HG02970 (cell line): ENCODE results near the gene BCAS3.

Experiments
- ATAC-seq: cut with Tn5 transposase; IDR thresholded peaks from one replicate; pipeline ENCODE4 v1.9.1; 2021; ENCODE audit warnings: mild to moderate bottlenecking, moderate library complexity, moderate number of reproducible peaks; ENCODE audit not compliant: unreplicated experiment, low FRiP score

The BCAS3 gene

DNA sequence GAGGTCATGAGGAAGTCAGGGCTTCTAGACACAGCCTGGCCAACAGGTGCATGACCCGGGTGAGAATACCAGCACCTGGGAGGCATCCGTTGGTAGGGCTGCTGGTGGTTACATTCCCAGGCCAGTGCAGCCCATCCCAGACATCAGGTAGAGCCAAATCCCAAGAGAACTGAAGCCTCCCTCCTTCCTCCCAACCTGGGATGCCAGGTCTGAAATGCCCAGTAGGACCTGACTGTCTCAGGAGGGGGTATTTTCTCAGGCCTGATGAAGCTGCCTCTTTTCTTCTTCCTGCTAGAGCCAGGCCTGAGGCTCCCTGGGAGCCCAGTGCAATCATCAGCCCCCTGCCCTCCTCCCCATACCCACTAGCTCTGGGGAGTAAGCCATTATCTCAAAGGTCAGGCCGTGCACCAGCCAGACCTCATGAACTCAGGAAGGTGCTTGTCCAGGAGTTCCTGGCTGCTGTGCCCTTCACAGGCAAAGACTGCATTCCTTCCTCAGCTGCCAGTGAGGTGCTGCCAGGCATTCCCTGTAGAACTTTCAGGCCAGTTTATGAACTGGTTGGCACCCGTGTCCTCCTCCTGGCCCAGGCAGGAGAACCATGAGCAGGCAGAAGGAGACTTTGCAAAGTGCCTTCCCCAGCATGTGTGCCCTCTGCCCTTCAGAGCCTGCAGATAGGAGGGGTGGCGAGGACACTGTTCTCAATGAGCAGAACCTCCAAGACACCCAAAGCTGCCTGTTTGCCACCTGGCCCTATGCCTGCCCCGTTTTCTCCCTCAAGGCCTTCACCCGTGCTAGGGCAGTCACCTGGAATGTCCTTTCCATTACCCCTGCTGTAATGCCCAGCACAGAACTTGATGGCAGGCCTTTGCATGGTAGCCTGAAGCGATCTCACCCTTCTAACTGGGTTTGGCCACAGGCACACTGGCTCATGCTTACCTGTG is 729.6 kb downstream of the BCAS3 start:
- ATAC-seq = no peak

DNA sequence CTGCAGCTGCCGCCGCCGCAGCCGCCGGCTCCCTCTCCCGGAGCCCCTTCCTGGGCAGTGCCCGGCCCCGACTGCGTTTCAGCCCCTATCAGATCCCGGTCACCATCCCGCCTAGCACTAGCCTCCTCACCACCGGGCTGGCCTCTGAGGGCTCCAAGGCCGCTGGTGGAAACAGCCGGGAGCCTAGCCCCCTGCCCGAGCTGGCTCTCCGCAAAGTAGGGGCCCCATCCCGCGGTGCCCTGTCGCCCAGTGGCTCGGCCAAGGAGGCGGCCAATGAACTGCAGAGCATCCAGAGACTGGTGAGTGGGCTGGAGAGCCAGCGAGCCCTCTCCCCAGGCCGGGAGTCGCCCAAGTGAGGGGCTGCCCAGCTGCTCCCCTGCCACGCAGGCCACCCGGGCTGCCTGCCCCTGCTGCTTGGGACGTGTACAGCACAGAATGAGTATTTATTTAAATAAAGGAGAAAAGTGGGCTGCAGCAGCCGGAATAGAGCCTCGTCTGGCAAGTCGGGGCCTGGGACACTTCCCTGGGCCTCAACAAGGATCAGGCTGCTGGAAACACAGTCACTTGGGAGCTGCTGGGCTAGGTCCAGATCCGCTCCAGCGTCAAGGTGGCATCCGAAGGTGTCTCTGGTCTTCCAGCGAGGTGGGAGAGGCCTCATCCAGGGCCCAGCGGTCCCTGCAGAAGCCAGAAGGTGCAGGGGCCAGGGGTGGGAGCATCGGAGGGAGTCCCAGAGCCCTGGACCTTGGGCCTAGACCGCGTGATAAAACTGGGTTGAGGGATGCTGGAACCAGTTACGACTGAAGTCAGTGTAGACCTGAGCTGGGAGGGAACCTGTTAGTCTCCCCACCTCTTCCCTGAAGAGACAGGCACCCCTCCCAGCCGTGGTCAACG is 730.7 kb downstream of the BCAS3 start:
- ATAC-seq = no peak

DNA sequence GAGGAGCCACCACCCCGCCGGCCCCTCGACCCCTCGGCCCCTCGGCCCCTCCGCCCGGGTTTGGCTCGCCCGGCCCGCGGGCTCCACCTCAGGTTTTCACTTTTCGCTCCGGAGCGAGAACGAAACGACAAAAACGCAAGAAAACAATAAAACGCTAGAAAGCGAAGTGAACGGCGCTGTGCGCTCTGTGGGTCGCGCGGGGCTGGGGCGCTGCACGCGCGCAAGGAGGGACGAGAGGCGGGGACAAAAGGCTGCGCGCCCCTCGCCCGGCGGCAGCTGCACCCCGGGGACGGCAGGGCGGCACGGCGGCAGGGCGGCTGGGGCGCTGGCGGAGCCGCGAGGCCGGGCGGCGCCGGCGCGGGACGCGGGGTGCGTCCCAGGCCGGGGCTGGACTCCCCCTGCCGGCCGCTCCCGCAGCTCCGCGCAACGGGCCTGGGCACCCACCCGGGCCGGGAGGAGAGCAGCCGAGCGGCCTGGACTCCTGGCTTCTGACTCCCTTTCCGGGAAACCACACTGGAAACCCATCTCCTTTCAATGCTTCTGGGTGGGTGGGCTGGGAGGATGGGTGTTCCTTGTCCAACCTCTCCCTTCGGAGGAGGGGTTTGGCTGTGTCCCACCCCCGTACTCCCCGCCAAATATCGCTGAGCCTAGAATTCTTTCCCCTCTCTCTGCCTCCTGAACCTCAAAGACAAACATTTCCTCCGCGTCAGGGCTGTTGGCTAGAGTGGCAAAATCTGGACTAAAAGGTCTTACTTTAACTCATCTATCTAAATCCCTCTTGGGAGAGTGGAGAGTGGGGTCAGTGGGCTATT is 731.9 kb downstream of the BCAS3 start:
- ATAC-seq = peak; percentile 40

DNA sequence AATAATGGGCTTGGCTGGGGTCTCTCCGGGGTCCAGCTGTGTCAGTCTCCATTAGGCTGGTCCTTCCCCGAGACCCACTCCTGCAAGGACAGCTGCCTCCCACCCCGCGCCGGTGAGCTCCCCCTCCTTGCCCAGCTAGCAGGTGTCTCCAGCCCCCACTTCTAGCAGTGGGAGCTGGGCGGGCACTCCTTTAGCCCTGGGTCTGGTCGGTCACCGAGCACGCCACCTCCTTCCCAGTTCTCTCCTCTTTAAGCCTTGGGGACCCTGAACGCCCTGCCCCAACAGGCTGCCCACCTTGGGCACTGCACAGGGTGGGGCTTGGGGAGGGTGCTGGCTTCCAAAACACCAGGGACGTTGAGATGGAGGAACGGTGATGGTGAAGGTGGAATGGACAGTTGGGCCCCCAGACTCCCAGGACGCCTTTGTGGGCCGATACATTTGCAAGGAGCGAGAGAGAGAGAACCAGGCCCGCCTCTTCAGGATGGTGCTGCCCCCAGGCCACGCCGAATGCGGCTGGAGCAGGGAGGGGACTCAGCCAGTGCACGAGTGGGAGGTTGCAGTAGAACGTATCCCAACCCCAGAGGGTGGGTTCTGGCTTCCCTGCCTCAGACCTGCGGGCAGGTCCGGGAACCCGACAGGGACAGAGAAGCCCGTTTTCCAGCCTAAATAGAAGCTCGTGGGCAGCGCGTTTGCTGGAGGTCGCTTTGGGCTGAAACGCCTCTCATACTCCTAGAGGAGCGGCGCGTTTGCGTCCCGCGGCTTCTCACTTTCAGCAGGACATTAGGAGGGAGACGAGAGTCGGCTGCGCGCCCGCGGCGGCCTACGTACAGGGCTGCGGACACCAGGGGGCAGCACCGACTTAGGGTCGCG is 732.7 kb downstream of the BCAS3 start:
- no peak for ATAC-seq

DNA sequence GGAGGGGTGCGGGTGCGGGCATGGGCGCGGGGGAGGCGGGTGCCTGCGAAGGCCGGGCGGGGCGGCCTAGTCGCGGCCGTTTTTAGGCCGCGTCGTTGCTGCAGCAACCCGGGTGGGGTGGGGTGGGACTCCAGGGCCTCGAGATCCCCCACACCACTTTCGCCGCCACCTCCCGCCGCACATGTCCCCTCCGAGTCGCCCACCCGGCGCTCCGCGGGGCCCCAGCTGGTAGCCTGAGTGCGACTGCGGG is 733.3 kb downstream of the BCAS3 start:
- no peak for ATAC-seq

GRCh38 chr17:61411261-61412142 is 733.9 kb downstream of the BCAS3 start:
- ATAC-seq = no peak

- ATAC-seq = peak; percentile 40
These were observed 734.6 kb downstream of the BCAS3 start for GRCh38 chr17:61412143-61412859.

- no peak for ATAC-seq
These were observed 735.4 kb downstream of the BCAS3 start for GRCh38 chr17:61412860-61413660.

DNA sequence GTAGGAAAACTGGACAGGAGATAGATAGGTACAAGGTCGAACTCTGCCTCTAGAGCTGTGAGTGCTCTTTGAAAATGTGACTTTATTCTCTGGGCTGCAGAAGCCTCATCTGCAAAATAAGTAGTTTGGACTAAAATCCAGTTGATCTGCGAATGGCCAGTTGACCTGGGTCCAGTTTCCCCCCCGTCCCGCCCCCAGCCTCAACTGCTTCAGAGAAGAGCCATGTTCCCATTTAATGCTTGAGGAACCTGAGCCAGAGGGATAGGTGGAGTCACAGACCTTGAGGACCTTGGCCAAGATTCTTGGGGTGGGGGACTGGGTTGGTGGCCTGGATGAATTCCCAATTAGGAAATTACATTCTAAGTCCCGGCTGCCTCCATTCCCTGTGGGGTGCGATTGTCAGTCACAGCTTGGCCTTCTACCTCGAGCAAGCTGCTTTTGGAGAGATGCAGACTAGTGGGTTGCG is 736.0 kb downstream of the BCAS3 start:
- ATAC-seq = no peak

- no peak for ATAC-seq
These were observed 736.7 kb downstream of the BCAS3 start for GRCh38 chr17:61414141-61414935.

DNA sequence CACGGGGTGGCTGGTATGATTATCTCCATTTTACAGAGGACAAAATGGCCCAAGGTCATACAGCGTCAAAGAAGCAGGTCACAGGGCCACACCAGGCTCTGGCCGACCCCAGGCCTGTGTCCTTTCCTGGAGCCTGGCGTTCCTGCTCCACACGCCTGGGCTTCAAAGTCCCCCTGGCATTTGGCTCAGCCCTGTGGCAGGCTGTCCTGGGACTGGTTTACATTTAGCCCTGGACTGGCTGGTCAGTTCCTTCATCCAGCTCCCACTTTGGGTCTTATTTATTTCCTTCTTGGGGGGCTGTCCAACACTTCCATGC is 737.2 kb downstream of the BCAS3 start:
- no peak for ATAC-seq

DNA sequence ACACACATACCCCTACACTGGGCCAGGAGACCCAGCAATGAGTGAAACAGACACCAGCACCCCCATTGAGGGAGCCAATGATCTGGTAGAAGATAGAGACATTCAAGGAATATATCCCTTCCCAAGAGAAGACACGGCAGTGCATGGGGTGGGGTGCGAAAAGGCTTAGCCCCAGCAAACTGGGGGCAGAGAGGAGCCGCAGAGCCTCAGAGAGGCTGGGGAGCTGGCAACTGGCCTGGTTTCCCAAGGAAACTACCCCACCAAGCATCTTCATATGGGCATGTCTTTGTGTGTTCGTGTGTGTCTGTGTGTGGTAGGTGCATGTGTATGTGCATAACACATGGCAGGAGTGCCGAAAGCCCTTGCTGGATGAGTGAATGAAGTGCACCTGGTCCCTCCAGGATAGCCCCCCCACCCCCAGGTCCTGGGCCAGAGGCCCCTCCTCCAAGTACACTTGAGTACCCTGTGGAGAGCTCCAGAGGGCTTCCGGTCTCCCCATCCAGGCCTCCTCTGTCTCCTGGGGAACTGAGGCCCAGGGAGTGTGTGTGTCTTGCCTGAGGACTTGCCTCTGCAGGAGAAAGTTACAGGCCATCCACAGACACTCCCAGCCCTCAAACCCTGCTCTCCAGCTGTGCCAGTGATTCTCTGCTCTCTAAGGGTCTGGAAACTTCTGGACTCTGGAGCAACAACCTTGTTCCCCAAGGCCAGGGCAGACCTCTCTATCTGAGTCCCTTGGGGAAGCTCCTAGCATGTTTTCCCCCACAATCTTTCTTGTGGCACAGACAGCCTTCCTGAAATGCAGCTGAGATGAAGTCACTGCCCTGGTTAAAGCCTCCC is 737.9 kb downstream of the BCAS3 start:
- ATAC-seq = no peak

DNA sequence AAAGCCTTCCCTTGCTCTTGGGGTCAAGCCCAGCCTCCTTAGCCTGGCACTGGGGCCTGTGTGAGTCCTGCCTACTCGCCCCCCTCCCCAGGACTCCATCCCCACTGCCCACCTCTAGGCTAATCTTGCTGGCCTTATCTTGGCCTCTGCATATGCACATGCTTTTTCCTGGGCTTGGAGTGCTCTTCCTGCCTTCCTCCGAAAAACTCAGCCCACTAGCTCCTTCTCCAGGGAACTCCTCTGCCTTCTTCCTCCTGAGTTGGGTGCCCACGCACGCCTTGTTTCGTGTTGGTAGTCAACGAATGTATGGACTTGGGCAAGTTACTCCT is 738.5 kb downstream of the BCAS3 start:
- ATAC-seq = no peak

GRCh38 chr17:61416540-61417363 is 739.1 kb downstream of the BCAS3 start:
- no peak for ATAC-seq

- no peak for ATAC-seq
These were observed 740.8 kb downstream of the BCAS3 start for GRCh38 chr17:61418449-61418848.
